Coronary artery (tissue), 2 donors: Measurements from ENCODE around the gene SEPTIN11.
A peak's percentile ranks its signal among the peaks of the same experiment; 100 is the strongest.

Experiments
- DNase-seq: peaks from one replicate; pipeline ENCODE4 v3.0.0-alpha.2; 2017; ENCODE audit warnings: low spot score
- H3K27ac ChIP-seq, 2 donors: fragments of 200-600 bp; sonication (generic); one replicate each; pipeline ENCODE4 v1.5.1; 2016 to 2019
- H3K4me3 ChIP-seq: fragments of 200-600 bp; sonication (generic); 2 replicates; pipeline ENCODE4 v1.5.1; 2016; ENCODE audit warnings: mild to moderate bottlenecking, moderate library complexity
- TF ChIP-seq, protein P1 (sequence below): fragments of 200-600 bp; sonication (generic); IDR thresholded peaks from one replicate; pipeline ENCODE4 v1.5.1; 2019; ENCODE audit warnings: antibody characterized with exemption

The SEPTIN11 gene

DNA sequence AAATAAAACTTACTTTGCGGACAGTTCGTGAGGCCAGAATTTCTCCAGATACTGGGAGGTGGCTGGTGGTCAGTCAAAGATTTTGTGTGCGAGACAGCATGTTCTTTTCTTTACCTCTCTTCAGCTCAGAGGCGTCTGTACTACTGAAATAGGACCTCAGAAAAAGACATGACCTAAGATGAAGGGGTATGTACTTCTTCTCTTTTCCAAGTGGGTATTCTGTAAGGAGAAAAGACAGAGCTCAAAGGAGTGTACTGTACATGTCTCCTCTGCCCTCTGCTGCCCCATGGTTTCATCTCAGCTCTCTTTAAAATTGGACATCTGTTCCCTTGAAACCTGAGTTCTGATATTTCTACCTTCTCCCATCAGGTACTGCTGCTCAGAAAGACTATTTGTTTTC, 38.1 kb downstream of the SEPTIN11 start:
- DNase-seq, result no peak

DNA sequence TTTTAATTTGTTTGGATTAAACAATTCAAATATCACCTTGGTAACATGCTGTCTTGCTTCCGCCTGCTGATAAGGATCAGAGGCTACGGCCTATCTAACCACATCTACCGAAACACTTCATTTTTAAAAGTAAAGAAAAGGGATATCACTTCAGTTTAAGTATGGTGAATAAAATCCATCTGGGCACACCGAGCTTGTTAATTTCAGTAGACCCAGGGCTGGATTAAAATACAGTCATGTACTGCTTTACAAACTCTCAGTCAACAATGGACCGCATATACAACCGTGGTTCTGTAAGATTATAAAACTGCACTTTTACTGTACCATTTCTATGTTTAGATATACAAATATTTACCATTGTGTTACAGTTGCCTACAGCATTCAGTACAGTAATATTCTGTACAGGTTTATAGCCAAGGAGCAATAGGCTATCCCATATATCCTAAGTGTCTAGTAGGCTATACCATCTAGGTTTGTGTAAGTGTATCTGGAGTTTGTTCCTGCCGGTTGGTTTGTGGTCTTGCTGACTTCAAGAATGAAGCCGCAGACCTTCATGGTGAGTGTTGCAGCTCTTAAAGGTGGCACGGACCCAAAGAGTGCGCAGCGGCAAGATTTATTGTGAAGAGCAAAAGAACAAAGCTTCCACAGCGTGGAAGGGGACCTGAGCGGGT, 40.0 kb downstream of the SEPTIN11 start:
- Histone ChIP-seq H3K4me3 (no peak overlapping the region), H3K27ac (no peak overlapping the region)
- TF ChIP-seq, protein P1, sequence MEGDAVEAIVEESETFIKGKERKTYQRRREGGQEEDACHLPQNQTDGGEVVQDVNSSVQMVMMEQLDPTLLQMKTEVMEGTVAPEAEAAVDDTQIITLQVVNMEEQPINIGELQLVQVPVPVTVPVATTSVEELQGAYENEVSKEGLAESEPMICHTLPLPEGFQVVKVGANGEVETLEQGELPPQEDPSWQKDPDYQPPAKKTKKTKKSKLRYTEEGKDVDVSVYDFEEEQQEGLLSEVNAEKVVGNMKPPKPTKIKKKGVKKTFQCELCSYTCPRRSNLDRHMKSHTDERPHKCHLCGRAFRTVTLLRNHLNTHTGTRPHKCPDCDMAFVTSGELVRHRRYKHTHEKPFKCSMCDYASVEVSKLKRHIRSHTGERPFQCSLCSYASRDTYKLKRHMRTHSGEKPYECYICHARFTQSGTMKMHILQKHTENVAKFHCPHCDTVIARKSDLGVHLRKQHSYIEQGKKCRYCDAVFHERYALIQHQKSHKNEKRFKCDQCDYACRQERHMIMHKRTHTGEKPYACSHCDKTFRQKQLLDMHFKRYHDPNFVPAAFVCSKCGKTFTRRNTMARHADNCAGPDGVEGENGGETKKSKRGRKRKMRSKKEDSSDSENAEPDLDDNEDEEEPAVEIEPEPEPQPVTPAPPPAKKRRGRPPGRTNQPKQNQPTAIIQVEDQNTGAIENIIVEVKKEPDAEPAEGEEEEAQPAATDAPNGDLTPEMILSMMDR, result no peak
- no peak for DNase-seq

More for the DNA sequence above, 38.1 kb downstream of the SEPTIN11 start:
- Histone ChIP-seq H3K4me3 (peak overlapping the region; percentile 24), H3K27ac (peak overlapping the region; percentile 1 to 9)
- TF ChIP-seq, protein P1, result no peak

DNA sequence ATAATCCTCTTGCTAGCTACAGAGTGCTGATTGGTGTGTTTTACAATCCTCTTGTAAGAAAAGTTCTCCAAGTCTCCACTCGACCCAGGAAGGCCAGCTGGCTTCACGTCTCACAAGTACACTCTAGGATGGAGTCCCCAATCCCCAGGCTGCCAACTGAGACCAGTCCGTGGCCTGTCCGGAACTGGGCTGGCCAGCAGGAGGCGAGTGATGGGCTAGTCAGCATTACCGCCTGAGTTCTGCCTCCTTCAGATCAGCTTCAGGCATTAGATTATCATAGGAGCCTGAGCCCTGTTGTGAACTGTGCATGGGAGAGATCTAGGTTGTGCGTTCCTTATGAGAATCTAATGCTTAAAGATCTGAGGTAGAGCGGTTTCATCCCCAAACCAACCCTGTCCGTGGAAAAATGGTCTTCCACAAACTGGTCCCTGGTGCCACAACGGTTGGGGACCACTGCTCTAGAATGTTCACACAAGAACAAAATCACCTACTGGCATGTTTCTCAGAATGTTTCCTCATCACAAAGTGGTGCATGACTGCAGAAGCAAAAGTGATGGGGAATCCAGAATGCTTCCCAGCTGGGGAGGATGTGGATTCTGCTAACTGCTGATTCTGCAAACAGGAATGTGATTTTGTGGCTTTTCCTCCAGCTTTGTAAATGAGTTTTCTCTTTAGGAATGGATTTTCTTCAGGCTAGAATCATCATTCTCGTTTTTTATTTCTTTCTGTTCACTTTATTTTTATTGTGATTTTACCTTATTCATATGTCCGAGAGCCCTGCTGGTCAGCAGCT, 40.9 kb downstream of the SEPTIN11 start:
- no peak overlapping the region for H3K27ac ChIP-seq
- H3K4me3 ChIP-seq, result no peak overlapping the region
- TF ChIP-seq, protein P1, result no peak
- no peak for DNase-seq

DNA sequence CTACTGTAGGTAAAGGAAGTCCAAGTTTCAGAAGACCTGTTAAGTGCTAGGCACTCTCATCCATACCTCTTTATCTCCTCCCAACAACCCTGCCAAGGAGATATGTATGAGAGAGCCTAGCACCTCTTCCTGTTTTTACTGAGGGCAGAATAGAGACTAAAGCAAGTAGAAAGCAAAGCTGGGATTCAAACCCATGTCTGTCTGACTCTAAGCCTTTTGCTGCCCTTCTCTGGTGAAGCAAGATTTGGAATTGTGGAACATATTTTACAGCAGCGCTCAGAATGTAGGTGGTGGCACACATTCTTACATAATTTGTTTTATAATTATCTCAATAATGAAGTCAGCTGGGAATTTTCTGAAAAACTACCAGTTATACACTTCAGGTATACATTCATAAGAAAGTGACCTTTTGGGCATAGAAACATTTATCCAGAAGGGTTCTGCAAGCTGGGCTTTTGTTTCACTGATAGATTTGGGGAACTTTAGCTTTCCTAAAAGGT, 41.7 kb downstream of the SEPTIN11 start:
- TF ChIP-seq, protein P1, result no peak
- DNase-seq, result no peak
- Histone ChIP-seq H3K27ac (no peak overlapping the region), H3K4me3 (no peak overlapping the region)

DNA sequence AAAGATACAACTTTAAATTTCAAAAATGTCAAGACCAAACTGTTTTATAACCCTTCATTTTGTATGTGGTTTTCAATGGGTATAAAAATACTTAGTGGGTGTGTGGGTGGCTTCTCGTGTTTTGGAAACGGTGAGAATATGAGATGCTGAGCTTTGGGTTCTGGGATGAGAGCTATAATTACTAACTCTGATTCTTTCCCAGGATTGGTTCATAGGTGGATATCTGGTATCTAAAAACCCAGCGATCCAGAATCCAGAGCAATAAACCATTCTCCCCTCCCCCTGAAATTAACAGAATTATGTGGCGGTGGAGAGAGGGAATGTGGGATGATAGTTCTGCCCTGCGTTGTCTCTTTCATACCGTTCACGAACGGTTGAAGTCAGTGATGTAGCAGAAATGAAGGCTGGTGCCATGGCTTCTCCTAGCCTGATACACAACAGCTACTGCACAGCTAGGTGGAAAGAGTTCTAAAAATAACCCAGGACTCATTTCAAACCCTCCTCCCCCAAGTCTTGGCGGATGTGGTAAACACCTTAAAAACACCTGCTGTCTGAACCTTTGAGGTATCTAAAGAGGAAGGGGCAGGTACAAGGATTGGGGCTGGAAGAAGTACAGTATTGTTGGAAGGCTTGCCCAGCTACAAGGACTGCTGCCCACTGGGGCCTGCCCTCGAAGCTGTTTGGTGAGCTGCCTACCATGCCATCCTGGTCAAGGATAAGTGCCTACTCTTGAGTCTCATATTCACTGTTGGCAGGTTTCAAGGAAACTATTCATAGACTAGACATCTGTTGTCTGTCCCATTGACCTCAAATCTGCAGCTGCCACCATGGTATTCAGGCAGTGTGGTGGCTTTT, 44.5 kb downstream of the SEPTIN11 start:
- H3K4me3 ChIP-seq, result no peak overlapping the region
- TF ChIP-seq, protein P1, result no peak
- DNase-seq, result no peak
- no peak overlapping the region for H3K27ac ChIP-seq

DNA sequence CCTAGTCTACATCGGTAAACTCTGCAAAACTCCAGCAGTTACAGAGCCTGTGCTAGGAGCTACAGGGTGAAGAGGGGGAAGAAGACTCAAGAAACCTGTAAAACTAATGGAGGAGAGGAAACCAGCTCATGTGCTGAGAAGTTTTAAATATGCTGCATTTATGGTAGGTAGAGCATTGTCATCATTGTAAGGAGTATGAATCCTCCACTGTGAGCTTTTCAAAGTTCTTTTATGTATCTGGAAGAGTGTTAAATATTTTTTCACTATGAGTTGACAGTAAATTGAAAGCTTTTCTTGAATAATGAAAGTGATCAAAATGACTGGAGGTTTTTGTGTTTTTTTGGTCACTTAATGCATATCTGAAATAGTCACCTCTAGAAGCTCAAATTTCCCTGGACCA, 46.2 kb downstream of the SEPTIN11 start:
- TF ChIP-seq, protein P1, result no peak
- no peak for DNase-seq
- H3K27ac ChIP-seq, result no peak overlapping the region
- H3K4me3 ChIP-seq, result no peak overlapping the region
